Endothelial cell (in vitro differentiated cells): ENCODE results near the gene LILRA6. TPM values are rescaled to one million over a fixed set of nuclear protein-coding genes. Genes with fewer than 3 reads are reported as not detected.
"Not testable (repeated sequence)": the region's sequence is repeated elsewhere in the genome, so short reads cannot be mapped to it uniquely, and the experiment has no call there.

Experiments used
- DNase-seq: peaks from one replicate; pipeline ENCODE4 v3.0.0; 2021; ENCODE audit warnings: low spot score
- H3K27ac Mint-ChIP-seq: one replicate; pipeline ENCODE4 v1.8.0; 2021; ENCODE audit warnings: mixed read lengths, inconsistent platforms; ENCODE audit not compliant: unreplicated experiment
- H3K27me3 Mint-ChIP-seq: one replicate; pipeline ENCODE4 v1.8.0; 2021; ENCODE audit warnings: mild to moderate bottlenecking, moderate library complexity, mixed read lengths, inconsistent platforms; ENCODE audit not compliant: unreplicated experiment
- H3K36me3 Mint-ChIP-seq: one replicate; pipeline ENCODE4 v1.8.0; 2021; ENCODE audit warnings: mild to moderate bottlenecking, low read depth, mixed read lengths, inconsistent platforms; ENCODE audit not compliant: unreplicated experiment
- H3K4me1 Mint-ChIP-seq: one replicate; pipeline ENCODE4 v1.8.0; 2021; ENCODE audit warnings: mild to moderate bottlenecking, mixed read lengths, inconsistent platforms; ENCODE audit not compliant: unreplicated experiment
- H3K4me3 Mint-ChIP-seq: one replicate; pipeline ENCODE4 v1.8.0; 2021; ENCODE audit warnings: mild to moderate bottlenecking, mixed read lengths, inconsistent platforms; ENCODE audit not compliant: unreplicated experiment
- H3K9me3 Mint-ChIP-seq: one replicate; pipeline ENCODE4 v1.8.0; 2021; ENCODE audit warnings: mixed read lengths, inconsistent platforms; ENCODE audit not compliant: unreplicated experiment
- total RNA-seq: library from RNA; stranded (reverse); fragmentation: NEBNext Ultra II Directional; extraction: Animal tissue kit (Norgen Biotek cat#: 25700); gene quantifications from one replicate; pipeline ENCODE4 v1.2.1, GENCODE V29; 2021; ENCODE audit not compliant: unreplicated experiment
- TF ChIP-seq, protein P1 (sequence below): fragments of 200-600 bp; sonication (generic); IDR thresholded peaks from one replicate; pipeline ENCODE4 v1.5.0; 2021; ENCODE audit warnings: antibody characterized with exemption; ENCODE audit not compliant: unreplicated experiment

LILRA6 gene
- total RNA-seq, 1 donor from 2014 or later, result not detected

DNA sequence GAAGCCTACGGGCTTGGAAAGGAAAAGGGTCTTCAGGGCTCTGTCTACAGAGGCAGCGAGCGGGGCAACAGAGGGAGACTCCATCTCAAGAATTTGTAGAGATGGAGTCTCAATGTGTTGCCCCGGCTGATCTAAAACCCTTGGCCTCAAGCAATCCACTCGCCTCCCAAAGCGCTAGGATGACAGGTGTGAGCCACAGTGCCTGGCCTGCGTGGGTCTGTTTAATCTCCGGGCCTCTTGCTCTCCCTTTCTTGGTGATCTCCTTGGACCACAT is 33.9 kb downstream of the LILRA6 start:
- Mint-ChIP-seq H3K36me3 (peaks cover 43% of the 10 kb centered on the region), H3K4me1 (peaks cover 10% of the 10 kb centered on the region), H3K27ac (no peak overlapping the region)

DNA sequence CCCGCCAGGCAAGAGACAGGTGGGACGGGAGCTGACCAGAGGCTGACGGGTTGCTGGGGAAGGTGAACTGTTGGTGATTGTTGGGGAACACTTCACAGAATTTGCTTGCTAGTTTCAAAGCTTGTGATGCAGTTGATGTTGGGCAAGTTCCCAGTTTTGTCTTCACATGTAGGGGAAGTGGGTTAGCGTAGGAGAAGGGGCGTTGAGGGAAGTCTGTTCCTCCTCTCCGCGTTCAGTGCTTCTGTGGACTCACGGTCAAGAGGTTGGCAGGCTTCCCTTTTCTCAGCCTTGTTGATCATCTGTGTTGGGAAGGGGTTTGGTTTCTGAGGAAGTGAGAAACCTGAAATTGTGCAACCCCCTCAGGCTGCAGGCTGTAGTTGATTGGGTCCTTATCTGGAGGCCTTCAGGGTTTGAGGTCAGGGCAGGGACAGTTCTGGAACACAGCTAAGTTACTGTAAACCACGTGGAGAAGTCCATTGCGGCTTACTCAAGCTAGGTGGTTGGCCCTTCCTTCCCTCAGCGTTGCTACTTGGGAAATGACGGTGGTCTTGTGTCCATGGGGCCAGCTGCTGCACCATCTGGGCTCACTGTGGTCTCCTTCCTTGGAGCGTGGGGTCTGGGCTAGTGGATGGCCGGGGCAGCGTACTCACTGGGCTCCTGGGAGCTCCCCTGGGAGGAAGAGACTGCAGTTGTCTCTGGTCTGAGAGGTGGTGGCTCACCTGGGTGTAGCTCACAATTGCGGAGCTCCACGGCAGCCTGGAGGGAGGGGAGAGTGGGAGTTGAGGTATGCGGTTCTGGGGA is 34.4 kb downstream of the LILRA6 start:
- Mint-ChIP-seq H3K27ac (peak overlapping the region; percentile 57), H3K27me3 (peaks cover 13% of the 10 kb centered on the region), H3K36me3 (peaks cover 41% of the 10 kb centered on the region), H3K9me3 (no peaks in the 10 kb centered on the region), H3K4me3 (peak overlapping the region; percentile 69), H3K4me1 (peaks cover 10% of the 10 kb centered on the region)
- DNase-seq, result no peak
- TF ChIP-seq, protein P1, sequence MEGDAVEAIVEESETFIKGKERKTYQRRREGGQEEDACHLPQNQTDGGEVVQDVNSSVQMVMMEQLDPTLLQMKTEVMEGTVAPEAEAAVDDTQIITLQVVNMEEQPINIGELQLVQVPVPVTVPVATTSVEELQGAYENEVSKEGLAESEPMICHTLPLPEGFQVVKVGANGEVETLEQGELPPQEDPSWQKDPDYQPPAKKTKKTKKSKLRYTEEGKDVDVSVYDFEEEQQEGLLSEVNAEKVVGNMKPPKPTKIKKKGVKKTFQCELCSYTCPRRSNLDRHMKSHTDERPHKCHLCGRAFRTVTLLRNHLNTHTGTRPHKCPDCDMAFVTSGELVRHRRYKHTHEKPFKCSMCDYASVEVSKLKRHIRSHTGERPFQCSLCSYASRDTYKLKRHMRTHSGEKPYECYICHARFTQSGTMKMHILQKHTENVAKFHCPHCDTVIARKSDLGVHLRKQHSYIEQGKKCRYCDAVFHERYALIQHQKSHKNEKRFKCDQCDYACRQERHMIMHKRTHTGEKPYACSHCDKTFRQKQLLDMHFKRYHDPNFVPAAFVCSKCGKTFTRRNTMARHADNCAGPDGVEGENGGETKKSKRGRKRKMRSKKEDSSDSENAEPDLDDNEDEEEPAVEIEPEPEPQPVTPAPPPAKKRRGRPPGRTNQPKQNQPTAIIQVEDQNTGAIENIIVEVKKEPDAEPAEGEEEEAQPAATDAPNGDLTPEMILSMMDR, result no peak

More for the DNA sequence above, 33.9 kb downstream of the LILRA6 start:
- Mint-ChIP-seq H3K4me3 (no peak overlapping the region), H3K27me3 (peaks cover 11% of the 10 kb centered on the region), H3K9me3 (no peaks in the 10 kb centered on the region)
- no peak for DNase-seq
- TF ChIP-seq, protein P1, result no peak

DNA sequence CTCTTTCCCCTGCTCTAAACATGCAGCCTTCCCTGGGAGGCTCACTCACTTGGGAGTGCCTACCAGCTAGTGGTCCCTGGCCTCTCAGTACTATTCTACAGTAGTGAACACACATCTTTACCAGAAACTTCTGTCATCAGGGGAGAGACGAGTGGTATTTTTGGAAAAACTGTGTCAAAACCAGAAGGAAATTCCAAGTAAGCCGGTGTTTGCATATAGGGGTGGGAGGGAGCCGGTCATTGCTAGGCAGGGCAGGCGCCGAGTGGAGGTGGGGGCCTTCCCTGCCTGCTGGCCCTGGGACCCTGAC is 35.0 kb downstream of the LILRA6 start:
- H3K27me3 Mint-ChIP-seq, result peaks cover 12% of the 10 kb centered on the region
- H3K9me3 Mint-ChIP-seq, result no peaks in the 10 kb centered on the region
- TF ChIP-seq, protein P1, result no peak
- H3K4me1 Mint-ChIP-seq, result peaks cover 15% of the 10 kb centered on the region
- H3K4me3 Mint-ChIP-seq, result no peak overlapping the region
- no peak for DNase-seq
- H3K27ac Mint-ChIP-seq, result no peak overlapping the region
- H3K36me3 Mint-ChIP-seq, result peaks cover 39% of the 10 kb centered on the region

DNA sequence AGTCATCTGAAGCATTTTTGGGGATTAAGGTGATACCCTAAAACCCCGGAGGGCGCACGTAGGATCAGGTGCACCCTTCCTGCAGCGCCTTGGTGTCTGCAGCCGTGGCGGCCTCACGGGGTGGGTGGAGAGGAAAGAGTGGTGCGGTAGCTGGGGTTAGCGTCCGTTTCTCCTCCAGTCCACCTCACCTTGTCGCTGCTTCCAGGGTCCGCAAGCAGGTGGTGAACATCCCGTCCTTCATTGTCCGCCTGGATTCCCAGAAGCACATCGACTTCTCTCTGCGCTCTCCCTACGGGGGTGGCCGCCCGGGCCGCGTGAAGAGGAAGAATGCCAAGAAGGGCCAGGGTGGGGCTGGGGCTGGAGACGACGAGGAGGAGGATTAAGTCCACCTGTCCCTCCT is 35.4 kb downstream of the LILRA6 start:
- H3K4me3 Mint-ChIP-seq, H3K27ac Mint-ChIP-seq: not testable (repeated sequence)
- H3K27me3 Mint-ChIP-seq, result peaks cover 11% of the 10 kb centered on the region

DNA sequence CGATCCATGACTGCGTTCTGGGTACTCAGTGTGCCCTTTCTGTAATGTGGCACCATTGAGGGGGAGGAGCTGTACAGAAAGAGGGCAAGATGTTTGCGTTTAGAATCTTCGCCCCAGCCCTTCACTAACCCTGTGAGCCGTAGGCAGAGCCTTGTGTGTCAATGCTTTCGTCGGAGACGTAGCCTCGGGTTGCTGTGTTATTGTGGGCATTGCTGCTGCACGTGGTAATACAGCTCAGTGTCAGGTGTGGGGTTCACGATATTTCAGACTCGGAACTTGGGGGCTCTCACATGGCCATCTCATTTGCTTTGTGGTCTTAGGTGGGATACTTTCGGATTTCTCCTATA is 35.8 kb downstream of the LILRA6 start:
- H3K27ac Mint-ChIP-seq, result no peak overlapping the region
- H3K36me3 Mint-ChIP-seq, result peaks cover 40% of the 10 kb centered on the region
- no peaks in the 10 kb centered on the region for H3K9me3 Mint-ChIP-seq
- no peak overlapping the region for H3K4me3 Mint-ChIP-seq
- TF ChIP-seq, protein P1, result no peak
- peaks cover 23% of the 10 kb centered on the region for H3K4me1 Mint-ChIP-seq
- H3K27me3 Mint-ChIP-seq, result peaks cover 11% of the 10 kb centered on the region
- no peak for DNase-seq

More for the DNA sequence above, 35.4 kb downstream of the LILRA6 start:
- H3K4me1 Mint-ChIP-seq, result peaks cover 19% of the 10 kb centered on the region
- DNase-seq, H3K9me3 Mint-ChIP-seq: not testable (repeated sequence)
- H3K36me3 Mint-ChIP-seq, result peaks cover 39% of the 10 kb centered on the region
